ENCODE results near the gene PAX5.

GRCh38 chr9:36900136-36900855 is 133.8 kb downstream of the PAX5 start:
- TF ChIP-seq POLR2A (IDR thresholded peaks at IDR 0.05) (no peak), CTCF (IDR thresholded peaks at IDR 0.05) (no peak)

All from uterus (tissue), 2 donors.